SK-N-SH treated with all-trans-retinoic acid at 6 μM for 48 hours (cell line): ENCODE data around the gene LENEP.

Experiments
- ATAC-seq: fragments of 200-7000 bp; cut with Tn5 transposase; 3 replicates; pipeline ENCODE4 v1.9.1; 2020; ENCODE audit warnings: mild to moderate bottlenecking, moderate library complexity
- CSRNP3 ChIP-seq: fragments of 250-450 bp; sonication (Bioruptor Pico); IDR thresholded peaks from 2 replicates; pipeline ENCODE4 v1.5.1; 2021; ENCODE audit warnings: mild to moderate bottlenecking, moderate library complexity
- GLIS3 ChIP-seq: fragments of 250-450 bp; sonication (Bioruptor Pico); IDR thresholded peaks from 2 replicates; pipeline ENCODE4 v1.5.0; 2020; ENCODE audit warnings: mild to moderate bottlenecking, moderate library complexity
- ISL1 ChIP-seq: fragments of 250-450 bp; sonication (Bioruptor Pico); IDR thresholded peaks from 2 replicates; pipeline ENCODE4 v2.1.2; 2022; ENCODE audit warnings: mild to moderate bottlenecking, moderate library complexity
- RARB ChIP-seq: fragments of 250-450 bp; sonication (Bioruptor Pico); IDR thresholded peaks from 2 replicates; pipeline ENCODE4 v1.8.0; 2021; ENCODE audit warnings: mild to moderate bottlenecking, moderate library complexity
- SNAI2 ChIP-seq: fragments of 250-450 bp; sonication (Bioruptor Pico); IDR thresholded peaks from 2 replicates; pipeline ENCODE4 v1.5.0; 2020; ENCODE audit warnings: mild to moderate bottlenecking, moderate library complexity
- TOX ChIP-seq: fragments of 250-450 bp; sonication (Bioruptor Pico); IDR thresholded peaks from 2 replicates; pipeline ENCODE4 v1.8.0; 2021; ENCODE audit warnings: mild to moderate bottlenecking, moderate library complexity, borderline replicate concordance
- ZC3H10 ChIP-seq: fragments of 250-450 bp; sonication (Bioruptor Pico); IDR thresholded peaks from 2 replicates; pipeline ENCODE4 v1.5.1; 2021; ENCODE audit warnings: mild to moderate bottlenecking, moderate library complexity
- ZNF565 ChIP-seq: fragments of 450-650 bp; formaldehyde crosslinking; conservative IDR thresholded peaks from 2 replicates; pipeline ENCODE4 v1.5.0; 2020; ENCODE audit warnings: low read depth, mild to moderate bottlenecking, moderate library complexity

LENEP gene

GRCh38 chr1:155043793-155044192, 50.4 kb downstream of the LENEP start:
- TF ChIP-seq ZC3H10, result no peak
- no peak for TF ChIP-seq GLIS3 (CRISPR knock-in tag)
- no peak for TF ChIP-seq SNAI2 (CRISPR knock-in tag)
- no peak for TF ChIP-seq TOX (CRISPR knock-in tag)
- TF ChIP-seq CSRNP3 (CRISPR knock-in tag), result no peak
- no peak for TF ChIP-seq ZNF565
- no peak for TF ChIP-seq ISL1 (CRISPR knock-in tag)
- TF ChIP-seq RARB, result no peak

More at GRCh38 chr1:155043793-155044192, 50.4 kb downstream of the LENEP start:
- no peak for ATAC-seq
